GM12865 (cell line): ENCODE results near the gene DMTF1.

ENCODE experiments used
- DNase-seq: peaks from one replicate; pipeline ENCODE4 v3.0.0; 2010; ENCODE audit warnings: low read depth
- H3K4me3 ChIP-seq: 2 replicates; pipeline ENCODE4 v1.5.1; 2011; ENCODE audit warnings: mild to moderate bottlenecking, low read depth, low read length, control low read depth
- CTCF ChIP-seq: IDR thresholded peaks from 2 replicates; pipeline ENCODE4 v1.5.1; 2011; ENCODE audit warnings: low read length, control low read depth, low read depth, inconsistent platforms; ENCODE audit not compliant: insufficient read depth; ENCODE audit errors: missing control alignments

DMTF1 gene

DNA sequence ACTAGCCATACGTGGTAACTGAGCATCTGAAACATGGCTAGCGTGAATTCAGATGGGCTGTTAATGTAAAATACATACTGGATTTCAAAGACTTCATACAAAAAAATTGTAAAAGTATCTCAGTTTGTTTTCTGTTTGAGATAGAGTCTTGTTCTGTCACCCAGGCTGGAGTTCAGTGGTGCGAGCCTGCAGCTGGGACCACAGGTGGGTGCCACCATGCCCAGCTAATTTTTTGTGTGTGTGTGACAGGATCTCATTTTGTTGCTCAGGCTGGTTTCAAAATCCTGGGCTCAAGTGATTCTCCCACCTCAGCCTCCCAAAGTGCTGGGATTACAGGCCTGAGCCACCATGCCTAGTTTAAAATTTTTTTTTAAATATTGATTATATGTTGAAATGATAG is 62.8 kb downstream of the DMTF1 start:
- peak overlapping the region; percentile 57 for H3K4me3 ChIP-seq
- DNase-seq = no peak
- TF ChIP-seq CTCF = no peak

DNA sequence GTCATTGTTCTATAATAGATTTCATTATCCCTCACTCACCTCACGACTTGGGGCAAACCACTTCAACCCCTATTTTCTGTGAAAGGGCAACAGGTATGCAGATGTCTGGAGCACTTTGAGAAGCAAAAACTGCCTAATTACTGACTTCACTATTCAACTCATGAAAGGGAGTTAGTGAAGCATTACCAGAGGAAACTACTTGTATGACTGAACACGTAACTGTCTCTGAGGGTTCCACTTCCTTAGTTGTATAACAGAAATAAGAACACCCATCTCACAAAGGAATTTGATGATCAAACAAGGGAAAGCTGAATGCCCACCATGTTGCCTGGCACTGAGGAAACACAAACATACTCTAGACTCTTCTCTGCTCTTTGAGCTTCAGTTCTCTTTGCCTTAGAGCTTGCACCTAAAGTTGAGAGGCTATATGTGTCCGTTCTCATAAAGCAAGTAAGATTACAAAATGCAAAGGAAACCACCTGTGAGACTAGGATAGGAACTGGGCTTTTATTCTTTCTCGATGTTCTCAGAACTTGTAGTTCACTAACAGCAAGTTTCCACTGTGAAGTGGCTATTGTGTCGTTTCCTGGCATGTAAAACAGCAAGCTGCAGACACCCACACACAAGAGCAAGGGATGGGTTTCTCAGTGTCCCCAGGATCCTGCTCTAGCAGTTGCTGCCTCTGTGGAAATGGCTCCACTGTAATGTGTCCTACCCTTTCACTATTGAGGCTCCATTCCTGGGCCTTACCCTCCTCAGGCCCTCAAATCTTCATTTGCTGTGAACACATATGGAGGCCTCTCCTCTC is 64.7 kb downstream of the DMTF1 start:
- peak; percentile 93 for DNase-seq
- H3K4me3 ChIP-seq = peak overlapping the region; percentile 91
- no peak for TF ChIP-seq CTCF

DNA sequence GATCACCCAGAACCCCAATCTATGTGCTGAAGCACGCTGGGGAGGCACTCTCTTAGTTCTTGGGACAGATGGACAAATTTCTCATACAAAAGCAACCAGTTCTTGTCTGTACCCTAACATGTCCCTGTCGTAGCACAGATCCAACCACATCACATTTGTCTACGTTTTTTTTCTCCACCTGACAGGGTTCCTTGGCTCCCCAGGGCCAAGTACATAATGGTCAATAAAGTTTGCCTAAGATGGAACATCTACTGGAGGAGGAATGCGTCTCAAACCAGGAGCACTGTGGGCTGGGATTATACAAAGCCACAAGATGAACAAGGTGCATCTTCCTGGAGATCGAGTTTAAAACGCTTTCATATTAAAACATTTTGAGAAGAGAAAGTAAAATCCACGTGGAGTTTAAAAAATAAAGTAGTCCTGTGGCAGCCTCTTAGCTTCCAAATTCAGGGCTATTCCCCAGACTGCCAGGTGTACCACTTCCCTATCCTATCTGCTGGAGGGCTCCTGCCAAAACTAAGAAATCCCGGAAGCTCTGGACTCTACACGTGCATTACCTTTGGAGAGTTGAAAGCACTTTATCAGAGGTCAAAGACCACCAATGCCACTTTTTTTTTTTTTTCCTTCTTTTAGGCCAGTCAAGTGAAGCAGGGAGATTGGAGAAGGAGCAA is 65.9 kb downstream of the DMTF1 start:
- TF ChIP-seq CTCF = no peak
- no peak for DNase-seq

DNA sequence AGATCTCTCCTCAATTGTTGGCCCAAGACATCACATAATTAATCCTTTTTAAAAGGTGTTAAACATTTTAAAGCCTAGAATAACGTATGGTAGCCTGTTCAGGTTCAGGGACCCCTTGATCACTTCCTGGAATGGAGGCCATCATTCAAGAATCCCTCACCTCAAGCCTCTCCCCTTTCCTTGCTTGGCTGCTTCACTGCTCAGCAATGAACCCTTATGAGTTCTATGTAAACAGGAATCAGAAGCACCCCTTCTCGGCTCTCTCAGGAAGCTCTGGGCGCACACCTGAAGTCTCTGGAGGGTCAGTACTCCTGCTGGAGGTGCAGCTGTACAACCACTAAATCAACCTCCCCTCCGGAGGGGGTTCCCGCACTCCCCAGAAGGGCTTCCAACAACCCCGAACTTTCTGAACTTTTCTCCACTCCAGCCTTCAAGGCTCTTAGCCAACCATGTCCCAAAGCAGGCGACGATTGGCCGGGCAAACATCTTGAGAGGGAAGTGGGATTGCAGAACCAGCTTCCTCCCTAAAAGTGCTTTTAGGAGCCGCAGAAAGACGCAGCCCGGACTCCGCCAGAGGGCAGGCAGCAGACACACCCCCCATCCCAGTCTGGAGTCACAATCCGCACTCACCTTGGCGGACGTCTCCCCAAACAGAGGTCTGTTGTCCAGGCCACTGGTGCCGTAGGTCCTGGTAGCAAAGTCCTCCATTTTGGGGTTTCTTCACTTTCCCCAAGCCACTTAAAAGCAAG is 66.7 kb downstream of the DMTF1 start:
- TF ChIP-seq CTCF = no peak
- DNase-seq = peak; percentile 83
- H3K4me3 ChIP-seq = peak overlapping the region; percentile 91

More for the DNA sequence above, 65.9 kb downstream of the DMTF1 start:
- H3K4me3 ChIP-seq = peak overlapping the region; percentile 91

DNA sequence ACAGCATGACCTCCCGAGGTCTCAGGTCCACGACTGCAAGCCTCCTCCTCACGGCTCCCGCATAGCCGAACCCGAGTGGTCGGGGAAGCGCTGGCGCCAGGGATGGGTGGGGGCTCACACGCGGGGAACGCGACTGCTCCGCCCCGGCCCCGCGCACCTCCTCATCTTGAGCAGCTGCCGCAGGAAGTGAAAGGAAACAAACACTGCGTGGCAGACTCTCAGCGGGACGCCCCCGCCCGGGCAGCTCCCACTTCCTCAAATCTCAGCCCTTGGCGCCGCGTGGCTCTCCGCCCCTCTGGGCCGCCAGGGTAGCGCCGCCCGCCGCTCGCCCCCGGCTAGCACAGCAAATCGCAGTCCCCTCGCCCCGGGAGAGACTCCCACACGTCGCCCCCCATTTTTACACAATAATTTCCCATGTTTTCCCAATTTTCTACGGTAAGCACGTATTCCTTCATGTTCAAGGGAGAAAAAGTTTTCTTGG is 67.3 kb downstream of the DMTF1 start, which contains the start of gene TMEM243:
Gene TMEM243 (minus strand): TSS at position 188 of the 481 bp plus-strand sequence. CDS start 229 bp downstream, outside the sequence.
- TF ChIP-seq CTCF = peak; percentile 40
- DNase-seq = peak; percentile 93
- H3K4me3 ChIP-seq = peak within 1 kb of the TSS; percentile 91

DNA sequence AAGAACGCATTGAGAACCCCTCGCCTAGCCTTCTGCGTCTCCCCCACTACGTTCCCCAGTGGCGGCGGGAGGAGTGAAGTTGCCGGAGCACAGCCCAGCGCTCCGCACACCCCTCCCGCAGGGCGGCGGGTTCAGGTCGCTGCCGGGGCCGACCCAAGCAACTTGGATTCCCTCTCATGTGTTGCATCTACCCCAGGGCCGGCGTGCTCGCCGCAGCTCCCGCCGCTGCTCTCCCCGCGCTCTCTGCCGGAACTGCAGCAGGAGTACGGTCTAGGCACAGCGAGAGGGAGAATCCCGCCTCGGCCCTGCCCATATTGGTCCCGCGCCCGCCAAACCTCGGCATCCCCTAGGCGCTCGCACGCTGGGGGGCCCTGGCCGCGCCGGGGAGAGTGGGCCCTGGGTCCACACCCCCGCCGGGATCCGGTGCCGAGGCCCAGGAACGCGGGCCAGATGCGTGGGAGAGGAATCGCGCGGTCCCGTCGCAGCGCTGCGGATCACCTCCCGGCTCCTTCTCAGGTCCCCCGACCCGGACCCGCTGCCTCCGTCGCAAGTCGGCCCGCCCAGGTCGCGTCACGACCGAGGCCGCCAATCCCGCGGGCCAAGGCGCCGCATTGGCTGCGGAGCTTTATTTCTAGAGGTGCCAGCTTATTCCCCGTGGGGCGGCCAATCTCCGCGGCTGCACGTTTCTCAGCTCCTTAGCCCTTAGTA is 67.9 kb downstream of the DMTF1 start:
- DNase-seq = peak; percentile 92
- TF ChIP-seq CTCF = no peak
- H3K4me3 ChIP-seq = peak overlapping the region; percentile 91
